ENCODE data around the gene VDR.

Gene VDR

DNA sequence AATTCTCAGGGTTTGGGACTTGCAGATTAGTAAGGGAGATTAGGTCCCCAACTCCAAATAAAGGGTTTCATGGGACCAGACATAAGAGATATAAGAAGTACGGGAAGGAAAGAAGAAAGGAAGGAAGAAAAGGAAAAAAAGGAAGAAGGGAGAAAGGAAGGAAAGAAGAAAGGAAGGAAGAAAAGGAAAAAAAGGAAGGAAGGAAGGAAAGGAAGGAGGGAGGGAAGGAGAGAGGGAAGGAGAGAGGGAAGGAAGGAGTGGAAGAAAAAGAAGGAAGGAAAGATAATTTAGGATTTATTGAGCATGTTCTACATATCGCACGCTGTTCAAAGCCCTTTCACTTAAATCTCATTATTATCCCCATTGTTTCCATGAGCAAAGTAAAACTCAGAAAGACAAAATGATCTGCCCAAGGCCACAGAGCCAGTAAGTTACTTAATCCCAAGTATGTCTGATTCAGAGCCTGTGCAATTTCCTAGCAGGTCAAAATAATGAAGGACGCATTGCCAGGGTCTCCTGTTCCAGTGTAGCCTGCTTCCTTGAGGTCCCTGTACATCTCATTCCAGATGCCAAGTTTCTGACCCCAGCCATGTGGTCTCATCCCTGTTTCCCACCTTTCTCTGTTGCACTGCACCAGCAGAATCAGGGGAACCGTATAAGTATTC, 81.2 kb downstream of the VDR start:
- no peak overlapping the region for H3K9ac ChIP-seq (ENCODE audit: low read depth, low read length)
- no peaks in the 10 kb centered on the region for H3K9me3 ChIP-seq (ENCODE audit: control insufficient read depth, insufficient read depth, low read length)
- H3K4me3 ChIP-seq (ENCODE audit: low read depth, low read length): no peak overlapping the region
- H3K4me1 ChIP-seq (ENCODE audit: control insufficient read depth, insufficient read depth, low read length): peaks cover 22% of the 10 kb centered on the region
- H3K27ac ChIP-seq (ENCODE audit: low read depth, low read length): no peak overlapping the region
- no peaks in the 10 kb centered on the region for H3K27me3 ChIP-seq (ENCODE audit: control insufficient read depth, insufficient read depth, low read length)
- H3K36me3 ChIP-seq (ENCODE audit: control insufficient read depth, insufficient read depth, low read length): no peaks in the 10 kb centered on the region

DNA sequence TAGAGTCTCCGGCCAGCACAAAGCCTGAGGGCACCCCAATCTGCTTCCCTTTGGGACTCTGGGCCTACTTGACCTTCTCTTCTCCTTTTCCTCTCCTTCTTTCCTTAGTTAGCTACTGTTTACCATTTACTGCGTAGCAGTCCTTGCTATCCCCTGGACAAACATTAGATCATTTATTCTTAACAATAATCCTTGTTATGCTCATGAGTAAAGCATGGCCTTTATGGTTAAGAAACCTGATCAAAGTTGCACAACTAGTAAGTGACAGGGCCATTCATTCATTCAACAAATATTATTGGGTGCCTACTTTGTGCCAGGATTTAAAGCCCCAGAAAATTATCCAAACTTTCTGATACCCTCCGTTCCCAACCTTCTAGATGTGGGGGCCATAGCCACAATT, 81.9 kb downstream of the VDR start:
- Histone ChIP-seq H3K4me3 (ENCODE audit: low read depth, low read length) (no peak overlapping the region), H3K4me1 (ENCODE audit: control insufficient read depth, insufficient read depth, low read length) (peaks cover 23% of the 10 kb centered on the region), H3K9me3 (ENCODE audit: control insufficient read depth, insufficient read depth, low read length) (no peaks in the 10 kb centered on the region), H3K9ac (ENCODE audit: low read depth, low read length) (no peak overlapping the region), H3K36me3 (ENCODE audit: control insufficient read depth, insufficient read depth, low read length) (no peaks in the 10 kb centered on the region), H3K27me3 (ENCODE audit: control insufficient read depth, insufficient read depth, low read length) (no peaks in the 10 kb centered on the region), H3K27ac (ENCODE audit: low read depth, low read length) (no peak overlapping the region)

DNA sequence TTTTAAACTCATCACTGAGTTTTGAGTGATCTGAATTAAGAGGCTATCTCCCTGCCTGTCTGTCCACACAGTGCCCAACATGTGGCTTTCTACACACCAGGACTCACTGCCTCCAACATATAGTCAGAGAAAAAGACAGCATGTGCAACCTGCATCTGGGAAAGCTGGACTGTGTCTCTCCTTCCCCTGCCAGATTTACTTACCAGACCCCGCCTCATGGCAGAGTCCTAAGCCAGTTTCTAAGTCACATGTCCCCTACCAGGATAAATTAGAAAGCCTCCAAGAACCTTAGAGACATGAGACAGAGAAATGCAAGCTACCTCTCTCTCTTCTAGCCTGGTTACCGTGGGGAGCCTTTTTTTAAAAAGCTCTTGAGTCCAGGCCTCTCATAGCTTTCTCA, 82.4 kb downstream of the VDR start:
- H3K27ac ChIP-seq (ENCODE audit: low read depth, low read length): no peak overlapping the region
- no peaks in the 10 kb centered on the region for H3K27me3 ChIP-seq (ENCODE audit: control insufficient read depth, insufficient read depth, low read length)
- peaks cover 28% of the 10 kb centered on the region for H3K4me1 ChIP-seq (ENCODE audit: control insufficient read depth, insufficient read depth, low read length)
- H3K9me3 ChIP-seq (ENCODE audit: control insufficient read depth, insufficient read depth, low read length): no peaks in the 10 kb centered on the region
- no peak overlapping the region for H3K9ac ChIP-seq (ENCODE audit: low read depth, low read length)
- no peaks in the 10 kb centered on the region for H3K36me3 ChIP-seq (ENCODE audit: control insufficient read depth, insufficient read depth, low read length)
- no peak overlapping the region for H3K4me3 ChIP-seq (ENCODE audit: low read depth, low read length)

DNA sequence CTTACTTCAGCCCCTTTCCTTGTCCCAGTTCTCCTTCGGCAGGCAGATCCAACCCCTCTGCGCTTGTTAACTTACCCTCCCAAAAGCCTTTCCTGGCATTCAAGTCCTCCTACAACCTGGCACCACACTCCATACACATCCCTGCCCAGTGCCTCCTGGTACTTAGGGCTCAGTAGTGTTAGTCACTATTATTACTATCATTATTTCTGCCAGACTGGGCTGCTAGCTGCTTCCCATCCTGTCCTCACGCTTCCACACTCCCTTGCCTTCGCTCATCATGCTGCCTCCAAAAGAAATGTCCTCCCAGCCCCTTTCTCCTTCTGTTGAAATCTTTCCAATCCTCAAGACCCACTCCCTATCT, 83.5 kb downstream of the VDR start:
- H3K4me1 ChIP-seq (ENCODE audit: control insufficient read depth, insufficient read depth, low read length): peaks cover 37% of the 10 kb centered on the region
- peak overlapping the region; percentile 87; the same call in 1 of the 2 replicates for H3K4me3 ChIP-seq (ENCODE audit: low read depth, low read length)
- H3K27ac ChIP-seq (ENCODE audit: low read depth, low read length): peak overlapping the region; percentile 97
- no peaks in the 10 kb centered on the region for H3K27me3 ChIP-seq (ENCODE audit: control insufficient read depth, insufficient read depth, low read length)
- no peaks in the 10 kb centered on the region for H3K9me3 ChIP-seq (ENCODE audit: control insufficient read depth, insufficient read depth, low read length)
- H3K36me3 ChIP-seq (ENCODE audit: control insufficient read depth, insufficient read depth, low read length): no peaks in the 10 kb centered on the region
- peak overlapping the region; percentile 73 for H3K9ac ChIP-seq (ENCODE audit: low read depth, low read length)

DNA sequence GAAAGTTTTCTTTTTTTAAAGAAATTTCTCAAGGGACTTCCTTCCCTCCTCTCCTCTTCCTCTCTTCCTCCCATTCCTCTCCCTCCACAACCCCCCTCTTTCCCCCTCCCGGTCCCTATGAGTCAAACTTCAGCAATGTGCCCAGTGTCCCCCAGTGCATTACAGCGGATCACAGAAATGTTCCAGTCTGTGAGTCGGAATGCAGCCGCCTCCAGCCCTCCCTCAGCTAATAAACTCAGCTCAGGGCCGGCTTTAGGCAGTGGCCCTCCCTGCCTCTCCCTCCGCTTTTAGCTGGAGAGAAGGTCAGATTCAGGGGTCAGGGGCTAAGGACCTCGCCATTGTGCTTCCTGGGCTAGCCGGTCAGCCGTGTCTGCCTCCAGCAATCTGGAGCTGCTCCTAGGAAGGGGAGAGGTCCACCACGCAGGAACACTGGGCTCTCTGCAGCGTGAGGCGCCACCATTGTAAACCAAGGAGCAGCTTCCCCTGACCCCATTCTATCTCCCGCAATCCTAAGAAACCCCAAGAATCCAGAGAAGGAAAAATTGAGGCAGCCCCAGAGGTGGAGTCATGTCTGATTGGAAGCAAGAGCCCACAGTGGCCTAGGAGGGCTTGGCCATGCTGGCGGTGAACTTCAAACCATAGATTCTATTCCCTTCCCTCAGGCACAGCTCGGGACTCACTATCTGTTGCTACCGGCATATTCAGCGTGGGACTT, 84.0 kb downstream of the VDR start:
- H3K36me3 ChIP-seq (ENCODE audit: control insufficient read depth, insufficient read depth, low read length): no peaks in the 10 kb centered on the region
- peak overlapping the region; percentile 87 for H3K4me3 ChIP-seq (ENCODE audit: low read depth, low read length)

DNA sequence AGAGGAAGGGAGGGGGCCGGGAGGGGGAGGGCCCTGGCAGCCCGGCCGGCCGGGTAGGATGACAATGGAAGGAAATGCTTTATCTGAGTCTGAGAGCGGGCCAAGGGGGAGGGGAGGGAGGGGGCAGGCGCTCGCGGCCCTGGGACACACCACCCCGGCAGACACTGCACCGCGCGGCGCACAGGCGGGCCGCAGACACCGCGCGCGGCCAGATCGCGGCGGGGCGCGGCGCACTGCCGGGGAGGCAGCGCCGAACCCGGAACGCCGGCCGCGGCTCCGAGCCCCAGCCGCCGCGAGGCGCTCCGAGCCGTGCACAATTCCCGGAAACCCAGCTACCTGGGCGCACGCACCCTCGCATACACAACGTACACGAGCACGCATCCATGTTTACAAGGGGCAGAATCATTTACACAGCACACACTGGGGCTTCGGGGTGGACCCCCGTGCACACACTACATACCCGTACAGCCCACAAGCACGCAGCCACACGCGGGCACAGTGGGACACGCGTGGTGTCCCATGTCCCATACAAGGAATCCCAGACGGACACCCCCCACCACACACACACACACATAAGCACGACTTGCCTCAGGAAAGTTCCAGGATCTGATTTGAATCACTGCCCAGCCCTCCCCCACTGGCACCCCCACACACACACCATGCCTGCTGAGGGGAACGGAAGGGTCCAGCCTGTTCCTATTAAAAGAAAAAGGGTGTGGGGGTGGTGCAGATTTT, 84.7 kb downstream of the VDR start, which contains the start of gene HDAC7:
Gene HDAC7 (minus strand): TSS at position 8 of the 735 bp plus-strand sequence. CDS start 118 bp downstream, outside the sequence.
- Histone ChIP-seq H3K4me1 (ENCODE audit: control insufficient read depth, insufficient read depth, low read length) (peaks cover 40% of the 10 kb centered on the region), H3K27me3 (ENCODE audit: control insufficient read depth, insufficient read depth, low read length) (no peaks in the 10 kb centered on the region), H3K9ac (ENCODE audit: low read depth, low read length) (peak within 1 kb of the TSS; percentile 95), H3K27ac (ENCODE audit: low read depth, low read length) (peak within 1 kb of the TSS; percentile 97), H3K4me3 (ENCODE audit: low read depth, low read length) (peak within 1 kb of the TSS; percentile 87), H3K36me3 (ENCODE audit: control insufficient read depth, insufficient read depth, low read length) (no peaks in the 10 kb centered on the region), H3K9me3 (ENCODE audit: control insufficient read depth, insufficient read depth, low read length) (no peaks in the 10 kb centered on the region)

More for the DNA sequence above, 84.0 kb downstream of the VDR start:
- Histone ChIP-seq H3K27ac (ENCODE audit: low read depth, low read length) (peak overlapping the region; percentile 97), H3K4me1 (ENCODE audit: control insufficient read depth, insufficient read depth, low read length) (peaks cover 40% of the 10 kb centered on the region), H3K9ac (ENCODE audit: low read depth, low read length) (peak overlapping the region; percentile 95), H3K9me3 (ENCODE audit: control insufficient read depth, insufficient read depth, low read length) (no peaks in the 10 kb centered on the region), H3K27me3 (ENCODE audit: control insufficient read depth, insufficient read depth, low read length) (no peaks in the 10 kb centered on the region)

DNA sequence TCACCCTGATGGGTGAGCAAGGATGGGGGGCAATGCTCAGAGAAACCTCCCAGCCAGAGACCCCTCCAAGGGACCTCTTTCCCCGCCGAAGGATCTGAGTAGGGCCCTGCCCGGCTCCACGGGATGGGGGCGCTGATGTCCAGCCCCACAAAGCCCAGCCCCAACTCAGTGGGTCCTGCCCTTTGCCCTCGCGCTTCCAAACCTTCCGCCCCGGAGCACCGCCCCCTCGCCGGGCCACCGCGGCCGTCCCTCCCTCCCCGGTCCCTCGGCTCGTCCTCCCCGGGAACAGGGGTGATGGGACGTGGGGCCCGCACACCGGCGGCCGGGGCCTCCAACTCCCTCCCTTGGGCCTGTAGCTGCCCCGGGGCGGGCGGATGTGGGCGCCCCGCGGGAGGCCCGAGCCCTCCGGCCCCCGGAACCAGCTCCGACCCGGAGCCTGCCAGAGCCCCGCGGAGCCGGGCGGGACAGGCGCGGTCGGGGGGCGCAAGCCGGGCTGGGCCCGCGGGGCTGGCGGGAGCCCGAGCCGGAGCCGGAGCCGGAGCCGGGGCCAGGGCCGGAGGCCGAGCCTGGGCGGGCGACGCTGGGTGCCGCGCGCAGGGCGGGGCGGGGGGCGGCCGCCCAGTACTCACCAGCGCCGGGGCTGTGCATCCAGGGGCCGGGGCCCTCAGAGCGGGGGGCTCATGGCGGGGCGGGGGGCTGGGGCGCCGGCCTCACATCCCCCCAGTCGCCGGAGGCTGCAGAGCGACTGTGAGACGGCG, 85.5 kb downstream of the VDR start:
- peak overlapping the region; percentile 97 for H3K27ac ChIP-seq (ENCODE audit: low read depth, low read length)
- H3K4me1 ChIP-seq (ENCODE audit: control insufficient read depth, insufficient read depth, low read length): peaks cover 46% of the 10 kb centered on the region
- H3K27me3 ChIP-seq (ENCODE audit: control insufficient read depth, insufficient read depth, low read length): no peaks in the 10 kb centered on the region
- peak overlapping the region; percentile 44 for H3K9ac ChIP-seq (ENCODE audit: low read depth, low read length)
- H3K36me3 ChIP-seq (ENCODE audit: control insufficient read depth, insufficient read depth, low read length): no peaks in the 10 kb centered on the region
- no peaks in the 10 kb centered on the region for H3K9me3 ChIP-seq (ENCODE audit: control insufficient read depth, insufficient read depth, low read length)
- H3K4me3 ChIP-seq (ENCODE audit: low read depth, low read length): peak overlapping the region; percentile 87

DNA sequence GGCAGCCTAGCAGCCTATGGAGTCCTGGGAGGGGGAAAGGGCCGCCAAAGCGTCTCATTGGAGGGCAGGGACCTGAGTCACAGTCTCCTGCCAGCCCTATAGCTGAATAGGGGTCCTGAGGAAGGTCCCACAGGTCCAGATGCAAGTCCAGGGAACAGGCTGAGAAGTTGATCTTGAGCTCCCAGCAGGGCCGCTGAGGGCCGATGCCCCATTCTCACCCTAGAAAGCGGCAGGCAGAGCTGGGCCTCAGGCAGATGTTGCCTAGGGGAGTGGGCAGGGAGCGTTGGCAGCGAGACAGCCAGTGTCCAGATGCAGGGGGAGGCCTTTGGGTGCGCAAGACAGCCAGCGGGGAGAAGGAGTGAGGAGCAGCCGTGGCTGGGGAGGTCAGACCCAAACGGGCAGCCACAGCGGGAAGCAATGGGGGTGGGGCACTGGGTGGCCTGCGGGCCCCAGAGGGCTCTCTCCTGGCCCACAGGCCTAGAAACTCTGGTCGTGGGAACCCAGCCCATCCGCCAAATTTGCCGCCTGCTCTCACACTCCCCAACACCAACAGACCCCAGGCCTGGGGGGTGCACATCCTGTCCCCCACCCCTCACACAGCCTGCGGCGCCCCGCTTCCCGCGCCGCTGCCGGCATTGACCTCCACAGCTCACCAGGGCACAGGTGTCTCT, 86.2 kb downstream of the VDR start:
- Histone ChIP-seq H3K27me3 (ENCODE audit: control insufficient read depth, insufficient read depth, low read length) (no peaks in the 10 kb centered on the region), H3K9ac (ENCODE audit: low read depth, low read length) (peak overlapping the region; percentile 38; the same call in 1 of the 2 replicates), H3K36me3 (ENCODE audit: control insufficient read depth, insufficient read depth, low read length) (no peaks in the 10 kb centered on the region), H3K9me3 (ENCODE audit: control insufficient read depth, insufficient read depth, low read length) (no peaks in the 10 kb centered on the region), H3K4me1 (ENCODE audit: control insufficient read depth, insufficient read depth, low read length) (peaks cover 53% of the 10 kb centered on the region), H3K4me3 (ENCODE audit: low read depth, low read length) (peak overlapping the region; percentile 87), H3K27ac (ENCODE audit: low read depth, low read length) (peak overlapping the region; percentile 97)

DNA sequence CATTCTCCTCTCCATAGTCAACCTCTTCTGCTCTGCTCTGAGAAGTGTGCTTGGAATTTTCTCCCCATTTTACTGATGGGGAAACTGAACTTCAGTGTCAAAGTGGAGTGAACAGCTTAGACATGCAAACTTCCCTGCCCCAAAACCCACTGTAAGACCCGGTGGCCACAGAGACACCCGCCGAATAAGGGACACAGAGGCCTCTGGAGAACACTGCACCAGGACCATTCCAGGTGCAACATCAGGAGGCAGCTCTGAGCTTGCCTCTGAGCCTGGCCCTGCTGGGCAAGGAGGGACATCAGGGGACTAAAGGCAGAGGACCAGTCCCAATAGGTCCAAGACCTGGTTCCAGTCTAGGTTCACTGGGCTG, 86.8 kb downstream of the VDR start:
- Histone ChIP-seq H3K27ac (ENCODE audit: low read depth, low read length) (peak overlapping the region; percentile 97), H3K9ac (ENCODE audit: low read depth, low read length) (no peak overlapping the region), H3K27me3 (ENCODE audit: control insufficient read depth, insufficient read depth, low read length) (no peaks in the 10 kb centered on the region), H3K4me3 (ENCODE audit: low read depth, low read length) (no peak overlapping the region; the same call in 1 of the 2 replicates), H3K4me1 (ENCODE audit: control insufficient read depth, insufficient read depth, low read length) (peaks cover 58% of the 10 kb centered on the region), H3K36me3 (ENCODE audit: control insufficient read depth, insufficient read depth, low read length) (no peaks in the 10 kb centered on the region), H3K9me3 (ENCODE audit: control insufficient read depth, insufficient read depth, low read length) (no peaks in the 10 kb centered on the region)

DNA sequence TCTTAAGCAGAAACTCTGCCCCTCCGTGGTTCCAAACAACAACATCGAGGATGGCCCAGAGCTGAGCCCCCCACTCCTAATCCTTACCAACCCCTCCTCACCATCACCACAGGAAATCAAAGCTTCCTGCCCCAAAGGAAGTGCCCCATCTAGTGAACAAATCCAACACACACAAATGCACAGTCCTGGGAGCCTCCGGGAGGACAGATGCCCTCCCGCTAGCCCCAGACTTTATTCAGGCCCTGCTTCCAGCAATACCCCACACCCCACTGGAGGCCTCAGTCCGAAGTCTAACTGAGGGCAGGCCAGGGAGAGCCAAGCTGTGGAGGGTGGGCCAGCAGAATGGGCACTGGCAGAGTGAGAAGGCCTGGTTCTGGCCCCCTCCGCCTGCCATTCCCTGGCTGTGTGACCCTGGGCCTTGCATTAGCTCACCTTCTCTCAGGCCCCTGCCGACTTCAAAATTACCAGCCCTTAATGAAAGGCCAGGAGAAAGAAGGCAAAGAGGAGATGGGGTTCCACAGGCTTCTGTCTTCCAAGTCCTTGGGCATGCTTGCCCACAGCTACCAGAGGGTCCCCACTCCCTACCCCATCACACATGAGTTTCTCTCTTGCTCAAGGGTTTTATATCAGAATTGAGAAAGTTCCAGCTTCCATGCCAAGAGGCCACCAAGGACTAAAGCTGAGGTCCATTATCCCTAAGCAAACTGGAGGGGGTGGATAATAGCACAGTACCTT, 87.4 kb downstream of the VDR start:
- Histone ChIP-seq H3K9ac (ENCODE audit: low read depth, low read length) (no peak overlapping the region), H3K27ac (ENCODE audit: low read depth, low read length) (peak overlapping the region; percentile 97), H3K27me3 (ENCODE audit: control insufficient read depth, insufficient read depth, low read length) (no peaks in the 10 kb centered on the region), H3K4me1 (ENCODE audit: control insufficient read depth, insufficient read depth, low read length) (peaks cover 61% of the 10 kb centered on the region), H3K9me3 (ENCODE audit: control insufficient read depth, insufficient read depth, low read length) (no peaks in the 10 kb centered on the region), H3K4me3 (ENCODE audit: low read depth, low read length) (no peak overlapping the region), H3K36me3 (ENCODE audit: control insufficient read depth, insufficient read depth, low read length) (no peaks in the 10 kb centered on the region)

Data from HUES48 (cell line).